Mucosa of stomach (tissue), 1 donor: ENCODE measurements around the gene S100A6.
"Not testable (repeated sequence)": the region's sequence is repeated elsewhere in the genome, so short reads cannot be mapped to it uniquely, and the experiment has no call there.

ENCODE experiments used
- H3K27me3 ChIP-seq: one replicate; pipeline ENCODE4 v1.7.0; 2013; ENCODE audit warnings: mild to moderate bottlenecking, low read length; ENCODE audit not compliant: control insufficient read depth, insufficient read depth
- H3K36me3 ChIP-seq: one replicate; pipeline ENCODE4 v1.7.0; 2013; ENCODE audit warnings: low read length; ENCODE audit not compliant: control insufficient read depth, insufficient read depth
- H3K4me1 ChIP-seq: one replicate; pipeline ENCODE4 v1.7.0; 2013; ENCODE audit warnings: mild to moderate bottlenecking, low read length; ENCODE audit not compliant: control insufficient read depth, insufficient read depth
- H3K4me3 ChIP-seq: one replicate; pipeline ENCODE4 v1.7.0; 2013; ENCODE audit warnings: low read length
- H3K9ac ChIP-seq: one replicate; pipeline ENCODE4 v1.7.0; 2013; ENCODE audit warnings: mild to moderate bottlenecking, low read length, moderate library complexity
- H3K9me3 ChIP-seq: one replicate; pipeline ENCODE4 v1.7.0; 2013; ENCODE audit warnings: mild to moderate bottlenecking, low read length, moderate library complexity; ENCODE audit not compliant: control insufficient read depth
- donor health status: Pancreatic carcinoma.

S100A6 gene

DNA sequence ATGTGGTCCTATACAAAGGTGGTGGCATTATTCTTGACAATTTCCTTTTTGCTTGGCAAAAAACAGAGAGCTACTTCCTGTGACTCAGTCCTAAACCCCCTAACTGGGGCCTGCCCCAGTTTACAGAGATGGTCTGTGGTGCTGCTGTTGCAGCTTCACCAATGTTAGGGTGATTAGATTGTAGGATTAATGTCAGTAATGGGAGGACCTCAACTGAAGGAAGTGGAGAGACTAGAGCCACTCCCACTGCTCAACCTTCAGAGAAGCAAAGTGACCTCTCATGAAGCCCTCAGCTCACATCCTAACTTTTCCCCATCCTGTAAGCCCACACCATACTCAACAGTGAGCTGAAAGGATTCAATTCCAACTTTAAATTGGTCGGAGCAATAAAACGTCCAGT, 3.6 kb downstream of the S100A6 start:
- Histone ChIP-seq H3K9me3 (no peaks in the 10 kb centered on the region), H3K9ac (peak overlapping the region; percentile 99), H3K36me3 (peaks cover 14% of the 10 kb centered on the region), H3K27me3 (no peaks in the 10 kb centered on the region), H3K4me3 (no peak overlapping the region), H3K4me1 (peaks cover 46% of the 10 kb centered on the region)

DNA sequence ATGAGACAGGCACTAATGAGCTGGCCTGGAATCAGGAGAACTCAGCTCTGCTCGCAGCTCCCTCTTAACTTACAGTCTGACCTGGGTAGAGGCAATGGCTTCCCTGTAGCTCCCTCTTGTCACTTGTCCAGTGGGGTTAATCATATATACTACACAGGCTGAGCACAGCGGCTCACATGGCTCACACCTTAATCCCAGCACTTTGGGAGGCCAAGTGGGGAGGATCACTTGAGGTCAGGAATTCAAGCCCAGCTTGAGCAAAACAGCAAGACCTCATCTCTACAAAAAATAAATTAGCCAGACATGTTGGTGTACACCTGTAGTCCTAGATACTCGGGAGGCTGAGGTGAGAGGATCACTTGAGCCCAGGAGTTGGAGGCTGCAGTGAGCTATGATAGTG, 4.2 kb downstream of the S100A6 start:
- Histone ChIP-seq H3K27me3 (no peaks in the 10 kb centered on the region), H3K4me1 (peaks cover 41% of the 10 kb centered on the region), H3K36me3 (peaks cover 14% of the 10 kb centered on the region), H3K9me3 (no peaks in the 10 kb centered on the region), H3K4me3 (no peak overlapping the region), H3K9ac (no peak overlapping the region)

DNA sequence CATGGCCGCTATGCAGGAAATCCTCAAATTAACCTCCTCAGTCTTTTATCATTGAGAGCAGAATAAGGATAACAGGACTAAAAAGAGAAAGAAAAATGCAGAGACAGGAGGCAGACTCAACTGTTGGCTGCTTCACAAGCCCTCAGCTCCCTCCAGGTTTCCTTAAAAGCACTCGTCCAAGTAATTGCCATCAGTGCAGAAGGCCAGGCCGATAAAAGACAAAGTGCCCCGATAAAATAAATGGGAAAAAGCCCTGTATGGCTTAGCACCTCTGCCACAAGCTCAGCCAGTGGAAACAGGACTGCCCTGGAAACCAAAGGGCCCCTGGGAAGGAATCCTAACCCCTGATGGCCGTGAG, 8.1 kb downstream of the S100A6 start:
- H3K9ac ChIP-seq: no peak overlapping the region
- no peaks in the 10 kb centered on the region for H3K9me3 ChIP-seq
- H3K4me3 ChIP-seq: no peak overlapping the region
- no peaks in the 10 kb centered on the region for H3K36me3 ChIP-seq
- no peaks in the 10 kb centered on the region for H3K27me3 ChIP-seq
- peaks cover 23% of the 10 kb centered on the region for H3K4me1 ChIP-seq

DNA sequence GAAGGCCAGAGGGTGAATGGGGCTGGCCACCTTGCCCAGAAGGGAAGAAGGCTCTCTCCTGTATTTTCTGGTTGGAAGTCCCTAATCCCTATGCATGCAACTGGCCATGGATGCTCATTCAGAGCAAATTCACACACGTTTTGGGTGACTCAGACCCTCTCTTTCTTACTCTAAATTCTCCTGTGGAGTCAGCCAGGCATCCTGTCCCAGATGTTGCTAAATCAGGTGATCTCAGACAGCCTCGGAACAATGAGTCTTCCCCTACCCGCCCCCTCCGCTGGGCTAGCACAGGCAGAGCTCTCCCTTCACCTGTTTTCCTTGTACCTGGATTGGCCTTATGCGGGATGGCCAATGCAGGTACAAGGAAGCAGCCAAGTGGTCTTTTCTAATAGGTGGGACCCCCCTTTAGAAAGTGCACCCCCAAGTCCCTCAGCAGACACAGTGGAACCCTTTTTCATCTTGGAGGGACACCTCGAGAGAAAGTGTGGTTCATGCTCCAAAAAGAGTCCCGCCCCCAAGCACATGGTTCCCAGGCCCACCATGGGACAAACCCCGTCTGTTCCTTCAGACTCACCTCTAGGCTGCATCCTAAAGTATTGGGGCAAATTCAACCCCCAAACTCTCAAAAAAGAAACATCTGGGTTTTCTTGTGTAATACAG, 8.6 kb downstream of the S100A6 start:
- Histone ChIP-seq H3K9ac (no peak overlapping the region), H3K9me3 (no peaks in the 10 kb centered on the region), H3K4me3 (no peak overlapping the region)

GRCh38 chr1:153526132-153526543, 9.7 kb downstream of the S100A6 start:
- Histone ChIP-seq H3K27me3 (no peaks in the 10 kb centered on the region), H3K9ac (no peak overlapping the region), H3K36me3 (no peaks in the 10 kb centered on the region), H3K9me3 (no peaks in the 10 kb centered on the region), H3K4me1 (peaks cover 13% of the 10 kb centered on the region), H3K4me3 (no peak overlapping the region)

More for the DNA sequence above, 8.6 kb downstream of the S100A6 start:
- no peaks in the 10 kb centered on the region for H3K27me3 ChIP-seq
- no peaks in the 10 kb centered on the region for H3K36me3 ChIP-seq
- peaks cover 18% of the 10 kb centered on the region for H3K4me1 ChIP-seq

- Histone ChIP-seq H3K4me1 (peaks cover 22% of the 10 kb centered on the region), H3K4me3 (no peak overlapping the region), H3K27me3 (no peaks in the 10 kb centered on the region), H3K9me3 (no peaks in the 10 kb centered on the region), H3K36me3 (no peaks in the 10 kb centered on the region), H3K9ac (no peak overlapping the region)
Observed at GRCh38 chr1:153525088-153525728, 10.6 kb downstream of the S100A6 start.

GRCh38 chr1:153522353-153523048, 13.3 kb downstream of the S100A6 start:
- H3K27me3 ChIP-seq, H3K4me3 ChIP-seq, H3K36me3 ChIP-seq, H3K9me3 ChIP-seq, H3K9ac ChIP-seq: not testable (repeated sequence)
- peaks cover 23% of the 10 kb centered on the region for H3K4me1 ChIP-seq

GRCh38 chr1:153521808-153522207, 14.0 kb downstream of the S100A6 start:
- peaks cover 23% of the 10 kb centered on the region for H3K4me1 ChIP-seq
- H3K9me3 ChIP-seq, H3K9ac ChIP-seq, H3K36me3 ChIP-seq, H3K4me3 ChIP-seq, H3K27me3 ChIP-seq: not testable (repeated sequence)

DNA sequence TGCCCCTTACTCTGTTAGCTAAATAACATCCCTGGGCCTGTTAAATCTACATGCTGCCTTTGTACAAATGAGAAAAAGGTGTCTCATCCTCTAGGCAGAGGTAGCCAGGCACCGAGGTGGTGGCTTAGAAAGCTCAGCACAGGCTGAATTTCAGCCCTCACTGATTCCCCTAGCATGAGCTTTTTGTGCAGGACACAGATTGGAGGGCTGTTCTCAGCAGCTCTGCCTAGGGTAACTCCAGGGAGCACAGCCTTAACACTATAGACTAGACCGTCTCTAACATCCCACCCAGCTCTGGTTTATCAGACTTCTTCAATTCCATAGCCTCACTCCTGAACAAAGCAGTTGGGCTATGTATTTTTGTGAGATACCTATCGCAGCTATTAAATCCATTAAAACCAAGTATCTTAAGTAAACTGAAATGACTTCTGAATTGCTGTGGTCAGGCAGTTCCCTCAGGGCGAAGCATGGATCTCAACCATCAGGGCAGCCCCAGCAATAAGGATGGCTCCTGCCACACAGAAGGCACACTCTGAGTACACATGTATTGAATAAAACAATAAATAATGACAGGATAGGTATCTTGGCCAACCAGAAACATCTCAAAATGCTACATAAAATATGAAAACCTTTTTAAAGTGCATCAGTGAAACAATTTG, 14.8 kb downstream of the S100A6 start:
- Histone ChIP-seq H3K9me3 (no peaks in the 10 kb centered on the region), H3K9ac (peak overlapping the region; percentile 18), H3K27me3 (no peaks in the 10 kb centered on the region), H3K4me3 (no peak overlapping the region), H3K4me1 (peaks cover 25% of the 10 kb centered on the region), H3K36me3 (no peaks in the 10 kb centered on the region)

DNA sequence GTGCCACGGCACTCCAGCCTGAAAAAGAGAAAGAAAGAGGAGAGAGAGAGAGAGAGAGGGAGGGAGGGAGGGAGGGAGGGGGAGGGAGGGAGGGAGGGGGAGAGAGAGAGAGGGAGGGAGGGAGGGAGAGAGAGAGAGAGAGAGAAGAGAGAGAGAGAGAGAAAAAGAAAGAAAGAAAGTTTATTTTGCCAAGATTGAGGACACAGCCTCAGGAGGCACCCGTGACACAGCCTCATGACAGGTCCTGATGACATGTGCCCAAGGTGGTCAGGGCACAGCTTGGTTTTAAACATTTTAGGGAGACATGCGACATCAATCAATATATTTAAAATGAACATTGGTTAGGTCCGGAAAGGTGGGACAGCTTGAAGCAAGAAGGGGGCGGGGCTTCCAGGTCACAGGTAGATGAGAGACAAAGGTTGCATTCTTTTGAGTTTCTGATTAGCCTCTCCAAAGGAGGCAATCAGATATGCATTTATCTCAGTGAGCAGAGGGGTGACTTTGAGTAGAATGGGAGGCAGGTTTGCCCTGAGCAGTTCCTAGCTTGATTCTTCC, 15.6 kb downstream of the S100A6 start:
- not testable (repeated sequence) for H3K4me3 ChIP-seq, H3K27me3 ChIP-seq, H3K9ac ChIP-seq, H3K9me3 ChIP-seq, H3K36me3 ChIP-seq
- peaks cover 27% of the 10 kb centered on the region for H3K4me1 ChIP-seq

DNA sequence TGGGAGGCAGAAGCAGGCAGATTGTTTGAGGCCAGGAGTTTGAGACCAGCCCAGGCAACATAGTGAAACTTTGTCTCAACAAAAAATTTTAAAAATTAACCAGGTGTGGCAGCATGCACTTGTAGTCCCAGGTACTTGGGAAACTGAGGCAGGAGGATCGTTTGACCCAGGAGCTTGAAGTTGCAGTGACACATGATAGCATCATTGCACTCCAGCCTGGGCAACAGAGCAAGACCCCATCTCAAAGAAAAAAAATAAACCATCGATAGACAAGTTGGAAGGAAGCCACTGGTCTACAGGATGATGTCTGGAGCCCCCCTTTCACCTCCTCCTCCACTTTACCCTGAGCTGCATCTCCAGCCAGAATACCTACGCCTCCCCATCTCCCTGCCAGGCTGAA, 16.5 kb downstream of the S100A6 start:
- Histone ChIP-seq H3K4me3 (no peak overlapping the region), H3K27me3 (no peaks in the 10 kb centered on the region), H3K36me3 (no peaks in the 10 kb centered on the region), H3K4me1 (peaks cover 34% of the 10 kb centered on the region), H3K9ac (no peak overlapping the region), H3K9me3 (no peaks in the 10 kb centered on the region)
